Upper lobe of left lung (tissue), 6 donors: ENCODE results near the gene FREM1. TPM values are rescaled to one million over a fixed set of nuclear protein-coding genes. Genes with fewer than 3 reads are reported as not detected.

Experiments
- ATAC-seq, 2 donors: fragments of 200-7000 bp; cut with Tn5 transposase; one replicate each; pipeline ENCODE4 v1.9.1; 2022; ENCODE audit warnings: mild to moderate bottlenecking in 2 of 2, moderate library complexity in 2 of 2; ENCODE audit not compliant: low FRiP score in 2 of 2
- DNase-seq, 2 donors: peaks; one replicate each; pipeline ENCODE4 v3.0.0-alpha.2; 2019 to 2020
- H3K27ac ChIP-seq, 4 donors: fragments of 200-600 bp; sonication (generic); one replicate each; pipeline ENCODE4 v1.5.1; 2016 to 2019
- H3K27me3 ChIP-seq, 4 donors: fragments of 200-600 bp; sonication (generic); one replicate each; pipeline ENCODE4 v1.5.1; 2017 to 2019
- H3K36me3 ChIP-seq, 4 donors: fragments of 200-600 bp; sonication (generic); one replicate each; pipeline ENCODE4 v1.5.1; 2016 to 2019
- H3K4me1 ChIP-seq, 4 donors: fragments of 200-600 bp; sonication (generic); one replicate each; pipeline ENCODE4 v1.5.1; 2018 to 2019
- H3K4me3 ChIP-seq, 4 donors: fragments of 200-600 bp; sonication (generic); one replicate each; pipeline ENCODE4 v1.5.1; 2017 to 2019; ENCODE audit warnings: mild to moderate bottlenecking in 2 of 4, moderate library complexity in 1 of 4
- H3K9me3 ChIP-seq, 4 donors: fragments of 200-600 bp; sonication (generic); one replicate each; pipeline ENCODE4 v1.5.1; 2018 to 2019
- CTCF ChIP-seq, 6 experiments: fragments of 450-650 bp in 4 of 6; fragments of 200-600 bp in 2 of 6; sonication (generic) in 2 of 6; IDR thresholded peaks; one replicate each; pipeline ENCODE4 v1.5.1; 2016 to 2019; ENCODE audit warnings: antibody characterized with exemption in 6 of 6
- EP300 ChIP-seq, 4 donors: sonication (generic); formaldehyde crosslinking; IDR thresholded peaks; one replicate each; pipeline ENCODE4 v1.5.1; 2017; ENCODE audit warnings: antibody characterized with exemption in 4 of 4, control low read depth in 2 of 4
- POLR2A ChIP-seq, 4 donors: fragments of 450-650 bp; IDR thresholded peaks; one replicate each; pipeline ENCODE4 v1.5.1; 2016 to 2017; ENCODE audit warnings: antibody characterized with exemption in 4 of 4, mild to moderate bottlenecking in 2 of 4
- POLR2AphosphoS5 ChIP-seq, 2 donors: sonication (generic); formaldehyde crosslinking; IDR thresholded peaks; one replicate each; pipeline ENCODE4 v1.5.1; 2017; ENCODE audit warnings: antibody characterized with exemption in 2 of 2
- WGBS, 2 donors: methylation state at CpG; one replicate each; pipeline ENCODE4 v1.1.5; 2017 to 2018; 5-methylcytosine and 5-hydroxymethylcytosine counted together
- total RNA-seq, 6 donors: library from RNA; depleted of rRNA in 4 of 6; stranded (reverse); fragments of >200 nt in 4 of 6; gene quantifications; one replicate each; pipeline versions ENCODE4 v1.1.0 to v1.2.1, GENCODE V29; 2016 to 2021
- donor health status: DM: no; HTN: no; CAD: no; lungs with moderate emphysema.
- donor health status: DM: no; HTN: yes; CAD: no; lungs with severe emphysema.

The FREM1 gene
- total RNA-seq, 6 donors from 2014 or later = 1.1 to 6.3 (median 2.8) TPM

DNA sequence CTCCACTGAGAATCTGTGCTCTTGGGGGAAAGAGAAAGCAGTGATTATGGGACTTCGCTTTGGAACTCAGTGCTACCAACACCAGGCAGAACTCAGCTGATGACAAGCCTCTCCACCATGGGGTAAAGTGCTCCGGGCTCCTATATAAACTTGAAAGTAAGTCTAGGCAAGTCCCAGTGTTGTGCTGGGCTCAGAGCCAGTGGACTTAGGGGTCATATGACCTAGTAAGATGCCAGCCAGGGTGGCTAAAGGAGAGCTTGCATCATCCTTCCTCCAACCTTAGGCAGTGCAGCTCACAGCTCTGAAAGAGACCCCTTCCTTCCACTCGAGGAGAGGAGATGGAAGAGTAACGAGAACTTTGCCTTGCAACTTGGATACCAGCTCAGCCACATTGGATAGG, 35.1 kb upstream of the FREM1 start:
- Histone ChIP-seq H3K4me1 (no peaks in the 10 kb centered on the region), H3K4me3 (no peak overlapping the region), H3K9me3 (no peaks in the 10 kb centered on the region), H3K36me3 (no peaks in the 10 kb centered on the region), H3K27me3 (no peaks in the 10 kb centered on the region), H3K27ac (no peak overlapping the region)
- TF ChIP-seq CTCF (IDR thresholded peaks at IDR 0.05) (no peak), EP300 (IDR thresholded peaks at IDR 0.05) (no peak), POLR2AphosphoS5 (IDR thresholded peaks at IDR 0.05) (no peak), POLR2A (IDR thresholded peaks at IDR 0.05) (no peak)
- 80 to 95% methylated on average over 4 of the region's 4 CpGs for WGBS, 2 donors
- ATAC-seq = peak in 1 of 2 donors; percentile 34
- DNase-seq = no peak

DNA sequence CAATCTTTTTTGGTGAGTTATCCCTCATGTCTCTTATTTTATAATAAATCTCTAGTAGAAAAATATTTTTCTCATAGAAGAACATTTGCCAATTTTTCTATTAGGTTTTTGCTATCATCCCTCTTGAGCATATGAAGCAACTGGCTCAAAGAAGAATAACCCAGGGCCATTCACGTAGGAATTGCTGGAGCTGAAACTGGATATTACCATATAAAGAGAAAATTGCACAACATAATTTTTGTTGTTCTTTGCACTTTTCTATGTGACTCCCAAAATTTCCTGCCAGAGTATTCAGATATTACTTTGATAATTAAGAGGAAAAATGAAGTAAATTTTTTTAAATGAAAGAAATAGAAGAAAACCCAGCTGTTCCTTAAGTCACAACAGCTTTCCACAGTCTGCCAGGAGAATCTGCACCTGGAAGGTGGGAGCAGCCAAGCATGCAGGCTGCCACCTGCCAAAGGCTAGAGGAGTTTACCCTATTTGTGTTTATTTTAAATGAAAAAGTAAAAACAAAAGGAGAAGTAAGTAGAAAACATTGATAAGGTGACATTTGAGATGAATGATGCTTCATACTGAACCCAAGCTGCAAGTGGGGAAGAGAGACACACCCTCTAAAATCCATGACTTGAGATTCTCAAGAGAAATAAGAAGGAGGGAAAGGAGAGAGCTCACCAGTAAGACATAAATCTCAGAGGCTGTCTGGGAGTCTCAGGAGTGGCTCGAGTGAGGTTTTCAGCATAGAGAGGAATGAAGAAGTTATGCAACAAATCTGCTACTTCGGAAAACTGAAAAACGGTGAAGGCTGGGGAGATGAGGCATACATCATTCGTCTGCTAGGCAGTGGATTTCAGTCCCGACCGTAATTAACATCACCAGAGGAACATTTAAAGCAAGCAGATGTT, 31.5 kb upstream of the FREM1 start:
- WGBS, 2 donors = 59 to 64% methylated on average over 7 of the region's 7 CpGs
- no peak overlapping the region for H3K4me3 ChIP-seq
- no peaks in the 10 kb centered on the region for H3K27me3 ChIP-seq
- no peak overlapping the region for H3K27ac ChIP-seq
- TF ChIP-seq POLR2AphosphoS5 (IDR thresholded peaks at IDR 0.05) (no peak), CTCF (IDR thresholded peaks at IDR 0.05) (no peak), EP300 (IDR thresholded peaks at IDR 0.05) (no peak), POLR2A (IDR thresholded peaks at IDR 0.05) (no peak)
- H3K36me3 ChIP-seq = no peaks in the 10 kb centered on the region
- no peaks in the 10 kb centered on the region for H3K4me1 ChIP-seq
- DNase-seq (no peak), ATAC-seq (peak in 1 of 2 donors; percentile 86)
- no peaks in the 10 kb centered on the region for H3K9me3 ChIP-seq

DNA sequence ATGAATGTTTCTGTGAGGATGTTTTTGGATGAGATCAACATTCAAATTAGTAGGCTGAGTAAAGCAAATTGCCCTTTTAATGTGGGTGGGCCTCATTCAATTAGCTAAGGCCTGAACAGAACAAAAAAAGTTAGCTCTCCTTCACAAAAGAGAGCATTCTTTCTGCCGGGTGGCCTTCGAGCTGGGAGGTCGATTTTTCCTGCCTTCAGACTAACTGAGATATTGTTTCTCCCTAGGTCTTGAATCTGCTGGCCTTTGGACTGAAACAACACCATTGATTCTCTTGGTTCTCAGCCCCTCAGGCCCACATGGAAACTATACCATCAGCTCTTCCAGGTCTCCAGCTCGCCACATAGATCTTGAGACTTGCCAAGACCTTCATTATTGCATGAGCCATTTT, 29.1 kb upstream of the FREM1 start:
- Histone ChIP-seq H3K27me3 (no peaks in the 10 kb centered on the region), H3K4me3 (no peak overlapping the region), H3K27ac (no peak overlapping the region), H3K4me1 (no peaks in the 10 kb centered on the region), H3K9me3 (no peaks in the 10 kb centered on the region), H3K36me3 (no peaks in the 10 kb centered on the region)
- TF ChIP-seq POLR2AphosphoS5 (IDR thresholded peaks at IDR 0.05) (no peak), CTCF (IDR thresholded peaks at IDR 0.05) (no peak), POLR2A (IDR thresholded peaks at IDR 0.05) (no peak), EP300 (IDR thresholded peaks at IDR 0.05) (no peak)
- WGBS, 2 donors = 85 to 87% methylated on average over 4 of the region's 4 CpGs
- ATAC-seq (no peak), DNase-seq (no peak)

DNA sequence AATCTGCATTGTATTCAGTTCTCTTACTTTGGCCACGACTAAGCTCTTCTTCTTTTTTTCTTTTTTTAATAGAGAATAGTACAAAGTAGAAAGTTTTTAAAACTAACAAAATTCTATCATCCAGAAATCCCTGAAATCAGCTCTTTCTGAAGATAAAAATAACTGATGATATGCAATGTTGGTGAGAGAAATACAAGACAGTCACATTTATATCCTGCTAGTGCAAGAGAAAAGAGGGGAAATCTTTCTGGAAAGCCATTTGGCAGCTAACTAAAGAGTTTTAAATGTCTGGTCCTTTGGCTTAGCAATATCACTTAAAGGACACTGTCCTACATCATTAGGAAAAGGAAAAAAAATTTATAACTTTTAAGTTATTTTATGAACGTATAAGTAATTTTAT, 27.0 kb upstream of the FREM1 start:
- no peak for TF ChIP-seq POLR2AphosphoS5 (IDR thresholded peaks at IDR 0.05)
- WGBS, 2 donors = 73 to 74% methylated on average over 2 of the region's 2 CpGs
- H3K4me3 ChIP-seq = no peak overlapping the region
- no peaks in the 10 kb centered on the region for H3K4me1 ChIP-seq
- DNase-seq (no peak), ATAC-seq (no peak)
- no peaks in the 10 kb centered on the region for H3K36me3 ChIP-seq
- H3K9me3 ChIP-seq = no peaks in the 10 kb centered on the region
- H3K27ac ChIP-seq = no peak overlapping the region
- H3K27me3 ChIP-seq = no peaks in the 10 kb centered on the region

DNA sequence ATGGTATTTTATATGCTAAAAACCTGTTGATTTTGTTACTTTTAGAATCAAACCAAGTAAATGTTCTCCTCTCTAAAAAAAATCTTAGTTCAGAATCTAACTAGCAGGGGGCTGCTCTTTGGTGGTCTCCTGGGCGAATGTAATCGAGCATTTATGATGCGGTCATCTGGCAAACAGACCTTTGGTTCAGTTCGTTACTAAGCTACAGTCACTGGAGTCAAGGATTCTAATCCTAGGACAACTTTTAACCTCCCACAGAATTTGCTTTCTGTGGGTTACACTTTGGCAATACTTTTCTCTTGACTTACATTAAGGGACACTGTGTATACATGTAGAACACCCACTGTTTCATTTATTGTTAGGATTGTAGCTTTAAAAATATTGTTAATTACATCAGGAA, 26.3 kb upstream of the FREM1 start:
- DNase-seq (no peak), ATAC-seq (no peak)
- no peaks in the 10 kb centered on the region for H3K9me3 ChIP-seq
- H3K4me1 ChIP-seq = no peaks in the 10 kb centered on the region
- TF ChIP-seq CTCF (IDR thresholded peaks at IDR 0.05) (no peak), POLR2A (IDR thresholded peaks at IDR 0.05) (no peak), POLR2AphosphoS5 (IDR thresholded peaks at IDR 0.05) (no peak), EP300 (IDR thresholded peaks at IDR 0.05) (no peak)
- H3K27ac ChIP-seq = no peak overlapping the region
- H3K36me3 ChIP-seq = no peaks in the 10 kb centered on the region
- no peaks in the 10 kb centered on the region for H3K27me3 ChIP-seq
- no peak overlapping the region for H3K4me3 ChIP-seq
- 88 to 91% methylated on average over 4 of the region's 4 CpGs for WGBS, 2 donors
